ENCODE data around the gene DYNC2LI1.
"Not testable (repeated sequence)": the region's sequence is repeated elsewhere in the genome, so short reads cannot be mapped to it uniquely, and the experiment has no call there.

DYNC2LI1 gene

DNA sequence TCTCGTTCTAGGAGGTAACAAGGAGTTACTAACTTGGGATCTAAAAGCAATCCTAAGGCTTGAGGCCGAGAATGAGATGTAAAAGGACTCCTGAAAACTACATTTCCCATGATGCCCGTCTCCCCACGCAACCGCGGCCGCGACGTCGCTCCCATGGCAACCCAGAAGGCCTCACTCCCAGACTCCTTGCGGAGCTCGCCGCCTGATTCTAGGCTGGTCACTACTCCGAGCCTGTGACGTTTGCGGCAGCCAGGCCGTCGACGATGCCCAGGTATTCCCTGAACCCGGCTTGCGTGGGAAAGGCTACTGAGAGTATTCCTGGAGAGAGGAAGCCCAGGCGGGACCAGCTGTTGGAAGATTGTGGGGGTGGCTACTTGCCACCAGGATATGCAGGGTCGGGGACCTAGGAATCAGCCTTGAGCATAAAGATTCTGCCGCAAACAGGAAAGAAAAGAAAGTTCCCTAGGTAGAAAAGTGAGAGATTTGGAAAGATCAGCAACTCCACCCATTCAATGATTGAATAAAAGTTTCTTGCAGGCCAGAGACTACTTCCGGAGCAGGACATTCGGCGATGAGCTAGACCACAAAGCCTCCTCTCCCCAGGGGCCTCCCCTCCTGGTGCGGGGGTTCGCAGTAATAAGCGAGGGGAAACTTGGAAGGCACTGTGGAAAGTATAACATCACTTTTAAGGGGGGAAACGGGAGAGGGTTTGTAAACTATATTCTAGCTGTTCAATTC lies at the start of gene DYNC2LI1:
TSS of gene DYNC2LI1 (plus strand) at position 164 of the 738 bp plus-strand sequence. CDS start at position 264, 100 bp downstream.
- DNase-seq (ENCODE audit: low read depth in 2 of 2), result peak; percentile 53 to 69

DNA sequence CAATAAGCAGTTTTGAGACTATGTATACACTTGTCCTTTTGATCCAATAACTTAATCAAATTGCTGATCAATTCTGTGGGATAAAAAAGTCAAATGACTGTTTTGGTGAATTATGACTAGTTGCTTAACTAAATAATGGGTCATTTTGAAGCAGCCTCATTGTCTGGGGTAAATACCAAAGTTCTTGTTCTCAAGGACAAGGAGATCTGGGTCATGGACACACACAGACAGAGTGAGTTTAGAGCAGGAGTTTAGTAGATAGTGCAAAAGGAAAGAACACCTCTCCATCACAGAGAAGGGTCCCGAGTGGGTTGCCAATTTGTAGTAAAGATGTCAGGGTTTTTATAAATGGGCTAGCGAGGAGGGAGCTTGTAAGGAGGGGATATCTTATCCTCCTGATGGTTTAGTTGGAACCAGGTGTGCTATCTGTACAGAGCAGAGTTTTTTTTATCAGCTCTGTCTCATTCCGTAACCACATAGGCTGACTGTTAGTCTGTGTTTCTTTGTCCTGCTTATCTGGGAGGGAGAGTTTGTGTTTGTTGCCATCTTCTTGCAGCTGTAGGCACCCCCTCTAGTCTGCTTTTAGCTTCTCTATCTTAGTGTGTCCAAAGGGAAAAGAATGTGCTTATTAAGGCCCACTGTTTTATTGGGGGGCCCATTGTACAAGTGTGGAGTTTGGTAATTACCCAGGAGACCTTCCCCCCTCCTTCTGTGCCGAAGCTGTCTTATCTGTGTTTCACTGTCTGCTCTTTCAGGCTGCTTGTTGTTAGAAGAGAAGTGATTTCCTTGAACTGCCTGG lies 48.9 kb upstream of the DYNC2LI1 start:
- no peak for DNase-seq (ENCODE audit: low read depth in 2 of 2)

DNA sequence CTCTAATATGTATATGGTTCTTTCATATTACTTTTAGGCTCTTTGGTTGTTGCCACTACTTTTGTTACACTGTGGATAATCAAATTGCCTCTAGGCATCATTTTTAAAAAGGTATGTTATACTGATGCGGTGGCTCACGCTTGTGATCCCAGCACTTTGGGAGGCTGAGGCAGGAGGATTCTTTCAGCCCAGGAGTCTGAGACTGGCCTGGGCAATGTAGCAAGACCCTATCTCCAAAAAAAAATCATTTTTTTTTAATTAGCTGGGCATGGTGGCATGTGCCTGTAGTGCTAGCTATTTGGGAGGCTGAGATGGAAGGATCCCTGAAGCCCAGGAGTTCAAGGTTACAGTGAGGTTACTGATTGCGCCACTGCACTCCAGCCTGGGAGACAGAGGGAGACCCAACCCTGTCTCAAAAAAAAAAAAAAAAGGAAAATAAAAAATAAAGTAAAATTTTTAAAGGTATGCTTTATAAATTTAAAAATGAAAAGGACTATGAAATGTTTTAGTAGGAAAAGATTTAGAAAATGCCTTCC lies 48.1 kb upstream of the DYNC2LI1 start:
- no peak for DNase-seq (ENCODE audit: low read depth in 2 of 2)

DNA sequence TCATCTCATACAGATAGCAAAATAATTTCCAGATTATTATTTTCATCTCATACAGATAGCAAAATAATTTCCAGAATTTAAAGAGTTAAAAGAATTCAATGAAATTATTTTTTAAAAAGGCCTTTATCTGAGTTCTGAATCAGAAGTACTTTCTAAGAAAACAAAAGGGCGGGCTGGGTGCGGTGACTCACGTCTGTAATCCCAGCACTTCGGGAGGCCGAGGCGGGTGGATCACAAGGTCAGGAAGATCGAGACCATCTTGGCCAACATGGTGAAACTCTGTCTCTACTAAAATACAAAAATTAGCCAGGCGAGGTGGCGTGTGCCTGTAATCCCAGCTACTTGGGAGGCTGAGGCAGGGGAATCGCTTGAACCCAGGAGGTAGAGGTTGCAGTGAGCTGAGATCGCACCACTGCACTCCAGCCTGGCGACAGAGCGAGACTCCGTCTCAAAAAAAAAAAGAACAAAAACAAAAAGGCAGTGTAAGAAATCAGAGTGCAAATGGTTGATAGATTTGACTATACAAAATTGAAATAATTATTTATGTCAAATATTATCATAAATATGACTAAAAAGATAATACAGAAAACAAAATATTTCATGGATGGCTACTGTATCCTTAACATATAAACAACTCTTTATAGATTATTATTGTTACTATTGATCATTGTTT lies 46.7 kb upstream of the DYNC2LI1 start:
- DNase-seq (ENCODE audit: low read depth in 2 of 2), result not testable (repeated sequence)

DNA sequence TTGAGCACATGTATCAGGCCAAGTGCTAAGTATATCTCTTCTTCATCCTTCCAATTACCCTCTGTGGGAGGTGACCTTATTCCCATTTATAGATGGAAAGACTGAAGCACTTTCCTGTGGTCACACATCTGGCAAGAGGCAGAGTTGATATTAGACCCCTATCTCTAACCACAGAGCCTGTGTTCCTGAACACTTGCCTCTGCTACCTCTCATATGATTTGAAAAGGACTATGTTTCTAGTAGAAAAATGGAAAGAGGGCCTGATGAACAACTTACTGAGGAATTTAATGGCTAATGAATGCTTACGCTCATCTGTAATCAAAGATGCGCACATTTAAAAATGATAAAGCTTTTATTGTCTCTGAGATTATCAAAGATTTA lies 46.2 kb upstream of the DYNC2LI1 start:
- no peak for DNase-seq (ENCODE audit: low read depth in 2 of 2)

- no peak for DNase-seq (ENCODE audit: low read depth in 2 of 2)
Observed at GRCh38 chr2:43729491-43730174, 44.2 kb upstream of the DYNC2LI1 start.

GRCh38 chr2:43731211-43731610 lies 42.6 kb upstream of the DYNC2LI1 start:
- DNase-seq (ENCODE audit: low read depth in 2 of 2), result no peak

DNA sequence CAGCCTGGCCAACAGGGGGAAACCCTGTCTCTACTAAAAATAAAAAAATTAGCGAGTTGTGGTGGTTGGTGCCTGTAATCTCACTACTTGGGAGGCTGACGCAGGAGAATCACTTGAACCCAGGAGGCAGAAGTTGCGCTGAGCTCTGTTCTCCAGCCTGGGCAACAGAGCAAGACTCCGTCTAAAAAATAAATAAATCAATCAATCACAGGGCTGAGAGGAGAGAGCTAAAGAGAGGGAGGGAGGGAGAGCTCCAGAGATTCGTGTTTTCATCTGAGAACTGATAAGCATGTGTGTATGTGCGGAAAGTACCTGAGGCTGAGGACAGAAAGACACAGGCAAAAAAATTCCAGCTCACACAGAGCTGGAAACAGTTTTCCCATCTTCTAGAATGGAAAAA lies 37.2 kb upstream of the DYNC2LI1 start:
- DNase-seq (ENCODE audit: low read depth in 2 of 2), result no peak

- no peak for DNase-seq (ENCODE audit: low read depth in 2 of 2)
Observed at GRCh38 chr2:43737097-43737854, 36.6 kb upstream of the DYNC2LI1 start.

- DNase-seq (ENCODE audit: low read depth in 2 of 2), result no peak
Observed at GRCh38 chr2:43737855-43738254, 36.0 kb upstream of the DYNC2LI1 start.

- no peak for DNase-seq (ENCODE audit: low read depth in 2 of 2)
Observed at GRCh38 chr2:43738257-43738656, 35.6 kb upstream of the DYNC2LI1 start.

GRCh38 chr2:43743706-43744105 lies 30.1 kb upstream of the DYNC2LI1 start:
- DNase-seq (ENCODE audit: low read depth in 2 of 2), result no peak

- DNase-seq (ENCODE audit: low read depth in 2 of 2), result no peak
Observed at GRCh38 chr2:43745457-43745856, 28.4 kb upstream of the DYNC2LI1 start.

DNA sequence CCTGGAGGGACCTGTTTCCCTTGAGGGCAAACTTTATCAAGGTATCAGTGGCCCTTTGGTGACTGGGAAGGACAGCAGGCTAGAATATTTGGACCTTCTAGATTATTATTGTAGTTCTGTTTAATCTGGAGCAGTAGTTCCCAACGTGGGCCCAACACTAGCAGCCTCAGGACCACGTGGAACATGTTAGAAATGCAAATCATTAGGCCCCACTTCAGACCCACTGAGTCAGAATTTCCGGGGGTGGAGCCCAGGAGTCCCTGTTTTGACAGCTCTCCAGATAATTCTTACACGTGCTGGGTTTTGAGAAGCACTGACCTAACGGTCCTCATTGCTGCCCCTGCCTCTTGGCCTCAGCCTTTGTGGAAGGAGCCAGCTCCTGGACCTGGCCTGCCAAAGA lies 25.5 kb upstream of the DYNC2LI1 start:
- peak in 1 of 2 donors; percentile 3 for DNase-seq (ENCODE audit: low read depth in 2 of 2)

- DNase-seq (ENCODE audit: low read depth in 2 of 2), result no peak
Observed at GRCh38 chr2:43749583-43749982, 24.3 kb upstream of the DYNC2LI1 start.

DNA sequence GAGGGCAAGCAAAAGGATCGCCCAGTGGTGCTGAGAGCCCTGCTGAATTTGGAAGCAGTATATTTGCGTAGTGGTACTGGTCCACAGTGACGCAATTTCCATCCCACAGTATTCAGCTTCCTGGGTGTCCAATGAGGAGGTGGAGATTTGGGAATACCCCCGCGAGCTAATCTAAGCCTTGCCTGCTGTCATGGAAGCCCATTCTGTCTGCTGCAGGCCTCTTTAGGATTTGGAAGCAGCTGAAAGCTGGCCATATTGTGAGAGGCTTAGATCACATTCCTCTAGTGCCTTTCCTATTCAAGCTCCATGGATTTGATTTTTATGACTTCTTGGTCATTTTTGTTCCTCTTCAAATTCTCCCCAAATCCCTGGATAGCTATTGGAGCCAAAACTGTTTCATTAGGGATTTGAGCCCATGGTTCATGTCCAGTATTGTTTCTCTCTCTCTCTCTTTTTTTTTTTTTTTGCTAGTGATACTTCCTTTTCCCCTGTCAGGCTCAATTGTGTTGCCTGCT lies 22.3 kb upstream of the DYNC2LI1 start:
- DNase-seq (ENCODE audit: low read depth in 2 of 2), result no peak

DNA sequence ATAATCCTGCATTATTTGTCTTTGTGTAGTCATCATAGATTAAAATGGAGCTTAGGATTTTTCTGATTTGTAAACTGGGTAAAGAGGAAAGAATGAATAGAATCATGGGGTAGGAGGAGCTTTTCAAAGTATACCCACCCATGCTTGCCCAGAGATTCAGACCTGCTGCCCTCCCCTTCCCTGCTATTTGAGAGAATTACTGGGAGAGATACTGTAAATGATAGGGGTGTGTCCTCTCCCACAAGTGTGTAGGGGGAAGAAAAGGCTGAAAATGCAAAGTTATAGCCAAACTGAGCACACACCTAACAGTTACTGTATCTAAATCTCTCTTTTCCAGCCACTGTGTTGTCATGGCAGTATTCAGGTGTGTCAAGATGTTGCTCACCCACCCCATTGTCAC lies 21.5 kb upstream of the DYNC2LI1 start:
- no peak for DNase-seq (ENCODE audit: low read depth in 2 of 2)

DNA sequence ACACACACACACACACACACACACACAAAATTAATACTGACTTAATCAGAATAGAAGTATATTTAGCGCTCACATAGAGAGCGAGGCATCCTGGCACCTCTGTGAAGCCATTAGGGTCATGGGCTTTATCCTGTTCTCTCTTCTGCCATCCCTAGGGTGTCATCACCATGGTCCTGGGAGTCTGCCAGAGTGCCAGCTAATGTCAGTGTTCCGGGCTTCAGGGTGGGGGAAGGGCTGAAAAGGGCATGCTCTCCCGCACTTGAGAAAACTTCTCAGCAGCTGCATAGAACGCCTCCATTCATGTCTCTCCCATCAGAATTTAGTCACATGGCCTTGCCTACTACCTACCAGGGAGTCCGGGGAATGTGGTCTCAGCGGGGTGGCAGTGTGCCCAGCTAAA lies 19.7 kb upstream of the DYNC2LI1 start:
- no peak for DNase-seq (ENCODE audit: low read depth in 2 of 2)

GRCh38 chr2:43758739-43759138 lies 15.1 kb upstream of the DYNC2LI1 start:
- DNase-seq (ENCODE audit: low read depth in 2 of 2), result no peak

DNA sequence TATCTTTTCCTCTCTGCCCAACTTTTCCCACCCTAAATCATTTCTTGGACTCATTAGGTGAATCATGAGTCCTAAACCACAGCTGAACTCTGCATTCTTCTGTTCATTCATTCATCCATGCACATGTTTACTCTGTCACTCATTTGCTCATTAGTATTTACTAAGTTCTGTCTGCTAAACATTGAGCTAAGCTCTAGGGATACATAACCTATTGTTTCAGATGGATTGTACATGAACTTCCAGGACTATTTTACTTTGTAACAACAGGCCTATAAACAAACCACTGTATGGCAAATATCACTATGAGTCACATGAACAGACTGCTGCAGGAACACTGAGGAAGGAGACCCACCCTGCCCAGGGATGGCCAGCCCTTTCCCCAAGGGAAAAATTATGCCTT lies 14.6 kb upstream of the DYNC2LI1 start:
- DNase-seq (ENCODE audit: low read depth in 2 of 2), result no peak

GRCh38 chr2:43762286-43762685 lies 11.6 kb upstream of the DYNC2LI1 start:
- no peak for DNase-seq (ENCODE audit: low read depth in 2 of 2)
